OCI-LY7 (cell line): Measurements from ENCODE around the gene RPA1. TPM values are rescaled to one million over a fixed set of nuclear protein-coding genes. Genes with fewer than 3 reads are reported as not detected.
"Not testable (repeated sequence)": the region's sequence is repeated elsewhere in the genome, so short reads cannot be mapped to it uniquely, and the experiment has no call there.

Experiments
- BruUV-seq: library from RNA; stranded (reverse); fragments of 400-500 nt; replicated peaks from 2 replicates; lab custom pipeline; 2021; lab: Mats Ljungman, UMichigan
- CTCF ChIA-PET: fragments of 300-600 bp; sonication (Branson Sonifier 250); formaldehyde crosslinking; loops from one replicate; lab custom pipeline; 2022; ENCODE audit warnings: antibody characterized with exemption; ENCODE audit not compliant: unreplicated experiment; lab: Charles Lee
- POLR2A ChIA-PET: fragments of 300-600 bp; sonication (Branson Sonifier 250); formaldehyde crosslinking; loops from one replicate; lab custom pipeline; 2022; ENCODE audit warnings: antibody characterized with exemption; lab: Charles Lee
- DNase-seq: peaks from one replicate; pipeline ENCODE4 v3.0.0-alpha.2; 2015; ENCODE audit warnings: low spot score
- H2AFZ ChIP-seq: fragments of 200-600 bp; sonication (generic), shearing (Covaris generic); 2 replicates; pipeline ENCODE4 v1.6.1; 2014; ENCODE audit warnings: mild to moderate bottlenecking, antibody characterized with exemption, low read length, moderate library complexity
- H3K27ac ChIP-seq: fragments of 200-600 bp; sonication (generic); 2 replicates; pipeline ENCODE4 v1.5.1; 2014; ENCODE audit warnings: mixed run types, low read depth, mild to moderate bottlenecking, moderate library complexity, low read length, inconsistent platforms; ENCODE audit not compliant: poor library complexity, severe bottlenecking
- H3K36me3 ChIP-seq: fragments of 200-600 bp; sonication (generic); 2 replicates; pipeline ENCODE4 v1.6.1; 2014; ENCODE audit warnings: mild to moderate bottlenecking, antibody characterized with exemption, low read length, moderate library complexity, mixed read lengths; ENCODE audit not compliant: insufficient read depth
- H3K4me1 ChIP-seq: fragments of 200-600 bp; sonication (generic); 2 replicates; pipeline ENCODE4 v1.5.1; 2014; ENCODE audit warnings: mild to moderate bottlenecking, low read length; ENCODE audit not compliant: insufficient read depth, poor library complexity, severe bottlenecking
- H3K4me2 ChIP-seq: fragments of 200-600 bp; sonication (generic); 2 replicates; pipeline ENCODE4 v1.6.1; 2014; ENCODE audit warnings: mild to moderate bottlenecking, low read length
- H3K4me3 ChIP-seq: fragments of 200-600 bp; sonication (generic); 2 replicates; pipeline ENCODE4 v1.5.1; 2014; ENCODE audit warnings: mild to moderate bottlenecking, low read depth, low read length; ENCODE audit not compliant: poor library complexity, severe bottlenecking
- H3K79me2 ChIP-seq: fragments of 200-600 bp; sonication (generic); 2 replicates; pipeline ENCODE4 v1.6.1; 2016; ENCODE audit warnings: low read depth, mild to moderate bottlenecking, low read length, moderate library complexity, mixed read lengths; ENCODE audit not compliant: insufficient read depth
- H3K9me2 ChIP-seq: fragments of 200-600 bp; sonication (generic); 2 replicates; pipeline ENCODE4 v1.6.1; 2016; ENCODE audit warnings: mild to moderate bottlenecking, low read length, mixed read lengths; ENCODE audit not compliant: insufficient read depth
- H3K9me3 ChIP-seq: fragments of 200-600 bp; sonication (generic); 2 replicates; pipeline ENCODE4 v1.6.1; 2014; ENCODE audit warnings: mild to moderate bottlenecking, mixed run types, low read length, mixed read lengths
- H4K20me1 ChIP-seq: fragments of 200-600 bp; sonication (generic); 2 replicates; pipeline ENCODE4 v1.6.1; 2014; ENCODE audit warnings: mild to moderate bottlenecking, antibody characterized with exemption, low read length, moderate library complexity, mixed read lengths; ENCODE audit not compliant: insufficient read depth
- CTCF ChIP-seq: fragments of 200-600 bp; sonication (generic); conservative IDR thresholded peaks from 2 replicates; pipeline ENCODE4 v1.5.1; 2014; ENCODE audit warnings: mild to moderate bottlenecking, antibody characterized with exemption, low read length, moderate library complexity, mixed read lengths
- EZH2phosphoT487 ChIP-seq: fragments of 200-600 bp; sonication (generic); IDR thresholded peaks from 2 replicates; pipeline ENCODE4 v1.6.1; 2018; ENCODE audit warnings: low read depth, borderline replicate concordance, mild to moderate bottlenecking, mixed run types, antibody characterized with exemption, low read length, moderate library complexity, mixed read lengths
- intact Hi-C: fragments of 100-400 bp; cut with micrococcal nuclease; formaldehyde crosslinking; loops from one replicate; pipeline ENCODE4 v1.10.0; 2022; ENCODE audit not compliant: unreplicated experiment
- total RNA-seq, 2 experiments: library from RNA; depleted of rRNA in 1 of 2; stranded (reverse); fragments of >200 nt in 1 of 2; shearing (Covaris generic) in 1 of 2; gene quantifications; 2 replicates each; pipeline ENCODE4 v1.2.3, GENCODE V29; 2014 to 2022

Gene RPA1
- total RNA-seq, 2 experiments from 2014 or later: 55.5 to 184 TPM

GRCh38 chr17:1852327-1852726 is 22.5 kb downstream of the RPA1 start:
- Histone ChIP-seq H3K4me1 (no peaks in the 10 kb centered on the region), H3K9me2 (no peaks in the 10 kb centered on the region), H3K79me2 (no peaks in the 10 kb centered on the region), H3K36me3 (peaks cover 88% of the 10 kb centered on the region), H3K4me3 (no peak overlapping the region), H3K27ac (no peak overlapping the region), H4K20me1 (no peaks in the 10 kb centered on the region), H3K4me2 (no peak overlapping the region), H3K9me3 (no peaks in the 10 kb centered on the region), H2AFZ (no peak overlapping the region)
- no peak for DNase-seq
- intact Hi-C loops: no loop called here
- BruUV-seq: no TSS peak
- TF ChIP-seq CTCF: no peak
- TF ChIP-seq EZH2phosphoT487: no peak
- ChIA-PET POLR2A (no interaction called here), CTCF (no interaction called here)

- intact Hi-C loops: no loop called here
- CTCF ChIA-PET: no interaction called here
- Histone ChIP-seq H3K4me2 (no peak overlapping the region), H3K27ac (no peak overlapping the region), H2AFZ (no peak overlapping the region), H3K4me1 (no peaks in the 10 kb centered on the region), H3K36me3 (peaks cover 83% of the 10 kb centered on the region), H3K79me2 (no peaks in the 10 kb centered on the region), H4K20me1 (no peaks in the 10 kb centered on the region), H3K9me3 (no peaks in the 10 kb centered on the region), H3K9me2 (no peaks in the 10 kb centered on the region), H3K4me3 (no peak overlapping the region)
- no TSS peak for BruUV-seq
- no peak for DNase-seq
- TF ChIP-seq EZH2phosphoT487 (no peak), CTCF (no peak)
- POLR2A ChIA-PET: no interaction called here
Observed at GRCh38 chr17:1853698-1854097, 23.9 kb downstream of the RPA1 start.

GRCh38 chr17:1856462-1856861 is 26.7 kb downstream of the RPA1 start:
- H3K9me2 ChIP-seq, H2AFZ ChIP-seq, H3K4me1 ChIP-seq, DNase-seq, H3K27ac ChIP-seq, BruUV-seq, H3K9me3 ChIP-seq, H3K79me2 ChIP-seq, intact Hi-C loops, H4K20me1 ChIP-seq, H3K4me2 ChIP-seq, H3K4me3 ChIP-seq, CTCF ChIA-PET: not testable (repeated sequence)
- peaks cover 76% of the 10 kb centered on the region for H3K36me3 ChIP-seq
- POLR2A ChIA-PET: interaction anchor here (1.1 kb wide), 1 partner anchor 10 kb away, joined by 3 read pairs; no protein-coding TSS in a partner anchor
